ENCODE data around the gene ASAP3.
A peak's percentile ranks its signal among the peaks of the same experiment; 100 is the strongest.

ASAP3 gene

DNA sequence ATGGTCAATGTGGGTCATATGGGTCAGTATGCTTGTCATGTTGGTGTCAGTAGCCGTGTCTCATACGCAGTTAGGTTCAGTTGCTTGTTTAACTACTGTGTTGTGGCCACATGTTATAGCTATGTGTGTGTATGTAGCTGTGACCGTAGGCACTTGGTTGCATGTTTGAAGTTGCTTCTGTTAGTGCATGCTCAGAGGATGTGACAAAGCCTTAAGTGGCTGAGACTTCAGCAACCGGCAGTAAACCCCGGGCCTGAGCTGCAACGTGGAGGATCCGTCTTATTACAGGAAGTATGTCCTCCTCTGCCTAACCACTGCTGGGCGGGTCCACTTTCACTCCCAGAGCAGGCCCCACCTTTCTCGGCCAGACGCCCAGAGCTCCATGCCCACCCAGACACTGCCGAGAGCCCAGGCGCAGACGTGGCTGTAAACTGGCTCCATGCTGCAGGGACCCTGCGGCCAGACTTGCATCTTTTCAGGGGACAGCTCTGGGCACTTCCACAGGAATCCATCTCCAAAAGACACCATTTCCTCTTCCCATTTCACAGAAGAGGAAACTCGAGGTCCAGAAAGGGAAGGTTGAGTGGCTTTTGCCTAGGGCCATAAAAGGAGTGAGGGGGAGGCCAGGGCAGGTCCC is 61.6 kb downstream of the ASAP3 start:
- DNase-seq: peak; percentile 10

DNA sequence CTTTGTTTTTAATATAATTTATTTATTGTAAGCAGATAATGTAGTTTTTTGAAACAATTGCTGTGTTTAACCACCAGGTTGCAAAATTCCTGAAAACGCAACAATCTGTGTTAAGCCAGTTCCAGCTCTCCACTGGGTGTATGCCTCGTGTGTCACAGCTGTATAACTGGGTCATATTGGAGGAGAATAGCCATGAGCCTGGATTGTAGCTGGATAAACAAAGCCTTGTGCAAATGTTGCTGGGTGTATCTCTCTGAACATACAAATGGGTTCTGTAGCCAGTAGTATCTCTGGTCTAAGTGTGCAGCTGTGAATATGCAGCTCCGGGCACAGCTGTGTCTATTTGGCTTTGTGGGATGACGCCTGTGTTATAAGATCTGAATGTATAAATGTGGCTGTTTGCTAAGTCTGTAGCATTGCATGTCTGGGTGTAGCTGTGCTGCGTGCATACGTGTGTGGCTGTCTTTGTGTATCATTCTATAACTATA is 62.2 kb downstream of the ASAP3 start:
- no peak for DNase-seq

DNA sequence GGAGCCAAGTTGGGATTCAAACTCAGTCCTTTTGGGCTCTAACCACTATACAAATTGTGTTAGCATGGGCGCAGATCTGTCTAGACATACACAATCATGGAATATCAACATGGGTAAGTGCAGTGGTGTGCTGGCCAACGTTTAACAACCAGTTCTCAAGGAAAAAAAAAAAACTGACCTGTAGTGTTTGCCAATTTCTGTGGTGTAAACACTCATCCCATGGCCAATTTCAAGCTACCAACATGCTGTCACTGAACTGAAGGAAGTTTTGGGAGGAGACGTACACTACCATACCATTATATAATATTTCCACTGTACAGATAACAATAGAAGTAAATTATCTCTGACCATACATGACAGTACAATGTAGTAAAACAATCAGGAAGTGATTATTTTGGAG is 62.6 kb downstream of the ASAP3 start:
- no peak for DNase-seq

DNA sequence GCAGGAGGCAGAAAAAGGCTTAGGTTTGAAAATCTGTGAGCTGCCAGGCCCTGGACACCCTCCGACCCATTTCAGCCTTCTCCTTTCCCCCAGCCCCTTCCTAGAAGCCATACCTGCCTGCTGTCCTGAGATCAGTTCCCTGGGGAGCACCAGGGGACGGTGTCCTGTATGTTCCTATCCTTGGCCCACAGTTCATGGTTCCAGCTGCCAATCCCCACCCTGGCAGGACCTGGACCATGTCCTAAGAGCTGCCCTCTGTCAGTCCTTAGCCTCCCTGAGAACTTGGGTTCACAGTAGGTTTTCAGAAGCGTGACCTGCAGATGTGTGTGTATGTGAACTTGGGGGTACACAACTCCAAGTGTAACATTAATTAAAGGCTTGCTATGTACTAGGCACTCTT is 63.2 kb downstream of the ASAP3 start:
- DNase-seq: no peak

- DNase-seq: no peak
Measured at GRCh38 chr1:23419180-23419579, 64.8 kb downstream of the ASAP3 start.

GRCh38 chr1:23417570-23417969 is 66.4 kb downstream of the ASAP3 start:
- no peak for DNase-seq

- DNase-seq: no peak
Measured at GRCh38 chr1:23416964-23417363, 67.0 kb downstream of the ASAP3 start.

DNA sequence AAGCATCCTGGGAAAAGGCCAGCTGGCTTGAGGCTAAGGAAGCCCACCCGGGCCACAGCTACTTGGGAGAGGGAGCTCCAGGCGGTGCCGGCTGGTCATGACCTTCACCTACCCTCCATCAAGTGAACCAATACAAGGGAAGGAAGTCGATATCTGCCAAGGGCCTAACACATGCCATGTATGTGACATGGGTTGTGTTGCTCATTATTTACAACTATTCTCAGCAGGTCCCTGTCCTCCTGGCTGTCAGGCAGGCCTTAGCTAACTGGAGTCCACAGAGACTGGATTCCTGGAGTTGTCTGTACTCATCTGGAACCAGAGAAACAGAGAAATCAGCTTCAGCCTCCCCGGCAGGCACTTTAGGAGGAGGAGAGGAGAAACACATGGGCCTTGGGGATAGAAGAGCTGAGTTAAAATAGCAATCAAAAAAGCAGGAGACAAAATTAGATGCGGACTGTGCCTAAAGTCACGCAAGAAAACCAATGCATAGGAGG is 75.1 kb downstream of the ASAP3 start:
- no peak for DNase-seq

GRCh38 chr1:23407016-23407630 is 76.9 kb downstream of the ASAP3 start:
- no peak for DNase-seq

DNA sequence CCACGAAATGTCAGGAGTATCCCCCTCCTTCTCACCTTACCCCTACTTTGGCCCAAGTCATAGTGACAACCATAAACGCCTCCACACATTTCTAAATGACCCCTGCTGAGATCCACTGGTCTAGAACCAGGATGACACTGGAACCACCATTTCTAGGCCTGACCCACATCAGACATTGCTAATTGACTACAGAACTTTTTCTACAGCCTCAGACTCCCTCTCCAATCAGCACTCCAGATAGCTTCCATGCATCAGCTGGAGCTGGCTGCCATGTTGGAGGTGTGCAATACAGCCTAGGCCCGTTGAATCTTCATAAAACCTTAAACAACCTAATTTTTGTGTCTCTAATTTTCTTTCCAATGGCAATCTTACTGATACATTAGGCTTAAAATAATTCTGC is 78.0 kb downstream of the ASAP3 start:
- no peak for DNase-seq

- peak; percentile 84 for DNase-seq
Measured at GRCh38 chr1:23403735-23404486, 80.1 kb downstream of the ASAP3 start.

GRCh38 chr1:23403355-23403734 is 80.6 kb downstream of the ASAP3 start:
- DNase-seq: no peak

- DNase-seq: no peak
Measured at GRCh38 chr1:23403038-23403336, 81.0 kb downstream of the ASAP3 start.

GRCh38 chr1:23402286-23403037 is 81.5 kb downstream of the ASAP3 start:
- no peak for DNase-seq

GRCh38 chr1:23401313-23401712 is 82.7 kb downstream of the ASAP3 start:
- no peak for DNase-seq

DNA sequence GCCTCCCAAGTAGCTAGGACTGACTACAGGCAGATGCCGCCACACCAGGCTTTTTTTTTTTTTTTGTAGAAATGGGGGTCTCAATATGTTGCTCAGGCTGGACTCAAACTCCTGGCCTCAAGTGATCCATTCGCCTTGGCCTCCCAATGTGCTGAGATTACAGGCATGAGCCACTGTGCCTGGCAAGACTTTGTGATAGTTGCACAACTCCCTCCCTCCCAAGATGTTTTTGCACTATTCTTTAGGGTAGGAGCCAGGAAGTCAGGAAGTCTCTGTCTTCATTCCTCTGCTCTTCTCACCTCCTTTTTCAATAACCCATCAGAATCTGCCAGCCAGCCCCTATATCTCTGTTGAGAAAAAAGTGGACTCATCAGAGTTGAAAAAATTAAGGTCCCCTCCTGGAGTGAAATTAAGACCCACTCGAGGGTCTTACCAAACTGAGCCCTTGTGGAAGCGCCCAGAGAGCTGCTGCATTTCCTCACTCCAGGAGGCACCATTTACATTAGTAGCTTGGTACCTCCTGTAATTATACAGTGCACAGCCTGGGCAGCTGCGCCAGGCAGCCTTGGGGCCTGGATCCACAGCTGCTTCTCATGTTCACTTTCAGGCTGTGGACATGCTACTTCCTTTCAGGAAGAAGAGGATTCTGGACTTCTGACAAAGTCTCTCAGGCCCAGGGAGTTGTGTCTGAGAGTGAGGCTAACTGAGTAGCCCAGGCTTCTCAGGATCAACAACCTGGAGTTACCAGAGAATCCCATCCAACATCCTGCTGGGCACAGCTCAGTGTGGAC is 83.5 kb downstream of the ASAP3 start:
- no peak for DNase-seq

- DNase-seq: no peak
Measured at GRCh38 chr1:23399229-23399628, 84.8 kb downstream of the ASAP3 start.

DNA sequence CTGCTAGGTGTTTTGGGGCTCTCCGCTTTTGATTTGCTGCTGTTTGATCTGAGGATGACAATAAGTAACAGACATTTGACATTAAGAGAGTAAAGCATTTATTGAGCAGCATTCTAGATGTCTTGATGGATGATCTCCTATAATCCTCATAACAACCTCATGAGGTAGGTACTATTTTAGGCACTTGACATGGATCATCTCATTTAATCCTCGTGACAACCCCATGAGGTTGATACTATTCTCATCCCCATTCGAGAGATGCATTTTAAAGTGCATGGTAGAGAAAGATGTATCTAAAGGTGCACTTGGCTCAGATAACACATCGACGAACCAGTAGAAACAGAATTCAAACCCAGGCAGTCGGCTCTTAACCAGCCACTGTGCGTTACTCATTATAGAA is 86.1 kb downstream of the ASAP3 start:
- DNase-seq: no peak

GRCh38 chr1:23396380-23396779 is 87.6 kb downstream of the ASAP3 start:
- DNase-seq: no peak

GRCh38 chr1:23395849-23396248 is 88.1 kb downstream of the ASAP3 start:
- DNase-seq: no peak

DNA sequence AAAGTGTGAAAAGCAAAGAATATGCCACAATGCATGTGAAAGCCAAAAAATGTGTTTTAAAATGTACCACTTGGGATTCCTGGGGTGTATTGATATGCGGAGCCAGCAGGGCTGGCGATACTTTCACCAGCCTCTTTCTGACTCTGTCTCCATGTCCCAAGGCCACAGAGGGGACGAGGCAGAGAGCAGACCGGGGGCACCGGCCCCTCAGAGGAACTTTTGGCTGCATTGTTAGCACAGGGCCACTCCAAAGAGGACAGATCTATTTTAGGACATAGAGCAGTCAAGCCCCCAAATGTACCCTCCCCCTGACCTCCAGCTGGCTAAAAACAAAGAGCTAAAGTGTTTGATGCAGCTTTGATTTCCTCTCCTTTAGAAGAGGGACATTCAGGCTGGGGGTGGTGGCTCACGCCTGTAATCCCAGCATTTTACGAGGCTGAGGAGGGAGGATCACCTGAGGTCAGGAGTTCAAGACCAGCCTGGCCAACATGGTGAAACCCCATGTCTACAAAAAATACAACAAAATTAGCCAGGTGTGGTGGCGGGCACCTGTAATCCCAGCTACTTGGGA is 88.7 kb downstream of the ASAP3 start:
- DNase-seq: no peak

DNA sequence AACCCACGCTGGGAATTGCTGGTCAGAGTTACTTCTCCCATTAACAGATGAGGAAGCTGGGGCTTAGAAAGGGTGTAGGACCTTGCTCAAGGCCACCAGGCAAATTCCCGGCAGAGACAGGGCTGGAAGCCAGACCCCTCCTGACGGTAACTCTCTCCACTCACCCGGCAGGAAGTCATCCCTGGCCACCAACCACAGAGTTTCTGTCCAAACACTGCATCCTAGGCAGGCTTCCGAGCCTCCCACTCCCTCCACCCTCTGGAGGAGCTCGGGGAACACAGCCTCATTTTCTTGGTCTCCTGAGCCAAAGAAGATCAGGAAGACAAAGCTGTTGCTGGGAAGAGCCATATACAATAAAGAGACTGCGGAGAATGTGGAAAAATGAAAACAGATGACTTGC is 89.3 kb downstream of the ASAP3 start:
- DNase-seq: no peak
